Right lobe of liver (tissue), 4 donors: Measurements from ENCODE around the gene EMC6.

Source experiments
- POLR2A ChIP-seq: fragments of 450-650 bp; IDR thresholded peaks from one replicate; pipeline ENCODE4 v1.6.1; 2017; ENCODE audit warnings: antibody characterized with exemption, mild to moderate bottlenecking
- TF ChIP-seq, protein P1 (sequence below), 4 donors: fragments of 200-600 bp in 3 of 4; fragments of 450-650 bp in 1 of 4; IDR thresholded peaks; one replicate each; pipeline versions ENCODE4 v1.5.1 to v1.8.0; 2016 to 2022; ENCODE audit warnings: antibody characterized with exemption in 4 of 4, mild to moderate bottlenecking in 2 of 4
- donor health status: DM: no; HTN: no; CAD: no.
- donor health status: DM: no; HTN: no; CAD: no.
- donor health status: DM: no; HTN: yes; CAD: no.

DNA sequence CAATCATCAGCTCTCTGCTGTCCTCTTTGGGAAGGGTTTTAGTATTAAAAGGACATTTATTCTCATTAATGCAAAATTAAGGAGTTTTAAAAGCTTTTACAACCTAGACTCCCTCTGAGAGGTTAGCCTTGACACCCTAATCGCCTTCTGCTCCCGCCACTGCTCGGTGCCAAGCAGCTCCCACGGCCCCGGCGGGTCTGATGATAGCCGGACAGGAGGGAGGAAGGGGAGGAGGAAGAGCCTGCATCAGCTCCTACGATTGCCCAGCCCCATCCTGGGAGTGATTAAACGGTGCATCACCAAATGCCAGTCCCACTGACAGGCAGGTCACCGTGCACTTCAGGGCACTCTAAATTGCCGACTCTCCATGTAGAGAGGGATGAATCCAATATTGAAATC is 40.8 kb upstream of the EMC6 start:
- TF ChIP-seq, protein P1, sequence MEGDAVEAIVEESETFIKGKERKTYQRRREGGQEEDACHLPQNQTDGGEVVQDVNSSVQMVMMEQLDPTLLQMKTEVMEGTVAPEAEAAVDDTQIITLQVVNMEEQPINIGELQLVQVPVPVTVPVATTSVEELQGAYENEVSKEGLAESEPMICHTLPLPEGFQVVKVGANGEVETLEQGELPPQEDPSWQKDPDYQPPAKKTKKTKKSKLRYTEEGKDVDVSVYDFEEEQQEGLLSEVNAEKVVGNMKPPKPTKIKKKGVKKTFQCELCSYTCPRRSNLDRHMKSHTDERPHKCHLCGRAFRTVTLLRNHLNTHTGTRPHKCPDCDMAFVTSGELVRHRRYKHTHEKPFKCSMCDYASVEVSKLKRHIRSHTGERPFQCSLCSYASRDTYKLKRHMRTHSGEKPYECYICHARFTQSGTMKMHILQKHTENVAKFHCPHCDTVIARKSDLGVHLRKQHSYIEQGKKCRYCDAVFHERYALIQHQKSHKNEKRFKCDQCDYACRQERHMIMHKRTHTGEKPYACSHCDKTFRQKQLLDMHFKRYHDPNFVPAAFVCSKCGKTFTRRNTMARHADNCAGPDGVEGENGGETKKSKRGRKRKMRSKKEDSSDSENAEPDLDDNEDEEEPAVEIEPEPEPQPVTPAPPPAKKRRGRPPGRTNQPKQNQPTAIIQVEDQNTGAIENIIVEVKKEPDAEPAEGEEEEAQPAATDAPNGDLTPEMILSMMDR (IDR thresholded peaks at IDR 0.05), result no peak
- no peak for TF ChIP-seq POLR2A
